ENCODE measurements around the gene HLCS.

The HLCS gene

GRCh38 chr21:36913247-36914169 is 53.0 kb downstream of the HLCS start:
- DNase-seq, result no peak

- no peak for DNase-seq
These were observed 55.7 kb downstream of the HLCS start for GRCh38 chr21:36910581-36911307.

- DNase-seq, result no peak
These were observed 56.4 kb downstream of the HLCS start for GRCh38 chr21:36909901-36910561.

GRCh38 chr21:36909423-36909822 is 57.0 kb downstream of the HLCS start:
- DNase-seq, result no peak

- DNase-seq, result no peak
These were observed 58.1 kb downstream of the HLCS start for GRCh38 chr21:36908260-36908908.

- no peak for DNase-seq
These were observed 62.3 kb downstream of the HLCS start for GRCh38 chr21:36904093-36904666.

GRCh38 chr21:36902793-36903192 is 63.7 kb downstream of the HLCS start:
- no peak for DNase-seq

- no peak for DNase-seq
These were observed 64.1 kb downstream of the HLCS start for GRCh38 chr21:36902331-36902730.

- no peak for DNase-seq
These were observed 64.9 kb downstream of the HLCS start for GRCh38 chr21:36901575-36901974.

- peak in 1 of 2 experiments; percentile 24 for DNase-seq
These were observed 72.9 kb downstream of the HLCS start for GRCh38 chr21:36893581-36893980.

- DNase-seq, result no peak
These were observed 74.3 kb downstream of the HLCS start for GRCh38 chr21:36892201-36892600.

GRCh38 chr21:36891692-36892091 is 74.8 kb downstream of the HLCS start:
- no peak for DNase-seq

- DNase-seq, result no peak
These were observed 75.3 kb downstream of the HLCS start for GRCh38 chr21:36891121-36891520.

- no peak for DNase-seq
These were observed 76.4 kb downstream of the HLCS start for GRCh38 chr21:36890086-36890485.

- DNase-seq, result no peak
These were observed 77.1 kb downstream of the HLCS start for GRCh38 chr21:36889401-36889800.

GRCh38 chr21:36888466-36888865 is 78.0 kb downstream of the HLCS start:
- DNase-seq, result no peak

- DNase-seq, result peak in 1 of 2 experiments; percentile 43
These were observed 78.5 kb downstream of the HLCS start for GRCh38 chr21:36887963-36888362.

GRCh38 chr21:36883532-36884486 is 82.7 kb downstream of the HLCS start:
- DNase-seq, result no peak

- DNase-seq, result no peak
These were observed 83.7 kb downstream of the HLCS start for GRCh38 chr21:36882776-36883175.

GRCh38 chr21:36881228-36881627 is 85.2 kb downstream of the HLCS start:
- DNase-seq, result no peak

- no peak for DNase-seq
These were observed 86.6 kb downstream of the HLCS start for GRCh38 chr21:36879827-36880226.

Measured in NCI-H2081 (cell line).